ENCODE data around the gene ENSA. TPM values are rescaled to one million over a fixed set of nuclear protein-coding genes. Genes with fewer than 3 reads are reported as not detected.

The ENSA gene
- total RNA-seq, 6 experiments from 2014 or later = 60.4 to 166 (median 71.2) TPM

DNA sequence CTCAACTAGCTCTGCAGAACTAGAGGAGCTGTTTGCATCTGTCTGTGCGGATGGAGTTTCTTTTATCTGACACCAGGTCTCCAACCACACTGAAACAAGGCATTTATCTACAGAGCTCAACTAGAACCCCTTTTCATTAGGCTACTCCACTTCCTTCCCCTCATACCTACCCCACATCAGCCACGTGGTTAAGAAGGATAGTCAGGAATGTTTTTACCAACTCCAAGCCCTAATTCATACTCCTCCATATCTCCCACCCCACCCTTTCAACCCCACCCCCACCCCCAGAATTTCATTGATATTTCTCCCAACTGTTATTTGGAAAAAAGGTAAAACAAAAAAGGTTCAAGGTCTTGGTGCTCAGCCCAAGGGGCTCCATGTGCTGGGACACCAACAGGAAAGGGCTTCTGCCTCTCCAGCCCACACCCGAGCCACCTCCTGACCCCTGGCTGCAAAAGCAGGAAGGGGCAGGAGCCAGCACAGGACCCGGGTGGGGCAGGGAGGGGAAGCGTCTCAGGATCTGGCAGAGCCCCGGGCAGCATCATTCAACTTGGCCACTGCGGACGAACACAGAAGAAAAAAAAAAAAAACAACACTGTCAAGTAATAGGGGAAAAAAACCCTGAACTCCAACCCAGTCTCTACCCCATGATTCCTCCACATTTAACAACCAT lies 7.0 kb downstream of the ENSA start:
- 40% methylated on average over 8 of the region's 8 CpGs for WGBS (ENCODE audit: insufficient coverage, low coverage, low lambda C conversion rate, missing lambda C conversion rate)
- no peaks in the 10 kb centered on the region for H3K27me3 ChIP-seq
- intact Hi-C loops (cut with DNase I) = loop anchor here in 1 of 2 donors (5.0 kb wide), 1 partner anchor 50 kb away; no protein-coding TSS in a partner anchor
- peaks cover 0 to 52% (median 25%) of the 10 kb centered on the region in 4 donors for H3K36me3 ChIP-seq
- no peak for TF ChIP-seq POLR2A (IDR thresholded peaks at IDR 0.05)
- TF ChIP-seq, protein P1, sequence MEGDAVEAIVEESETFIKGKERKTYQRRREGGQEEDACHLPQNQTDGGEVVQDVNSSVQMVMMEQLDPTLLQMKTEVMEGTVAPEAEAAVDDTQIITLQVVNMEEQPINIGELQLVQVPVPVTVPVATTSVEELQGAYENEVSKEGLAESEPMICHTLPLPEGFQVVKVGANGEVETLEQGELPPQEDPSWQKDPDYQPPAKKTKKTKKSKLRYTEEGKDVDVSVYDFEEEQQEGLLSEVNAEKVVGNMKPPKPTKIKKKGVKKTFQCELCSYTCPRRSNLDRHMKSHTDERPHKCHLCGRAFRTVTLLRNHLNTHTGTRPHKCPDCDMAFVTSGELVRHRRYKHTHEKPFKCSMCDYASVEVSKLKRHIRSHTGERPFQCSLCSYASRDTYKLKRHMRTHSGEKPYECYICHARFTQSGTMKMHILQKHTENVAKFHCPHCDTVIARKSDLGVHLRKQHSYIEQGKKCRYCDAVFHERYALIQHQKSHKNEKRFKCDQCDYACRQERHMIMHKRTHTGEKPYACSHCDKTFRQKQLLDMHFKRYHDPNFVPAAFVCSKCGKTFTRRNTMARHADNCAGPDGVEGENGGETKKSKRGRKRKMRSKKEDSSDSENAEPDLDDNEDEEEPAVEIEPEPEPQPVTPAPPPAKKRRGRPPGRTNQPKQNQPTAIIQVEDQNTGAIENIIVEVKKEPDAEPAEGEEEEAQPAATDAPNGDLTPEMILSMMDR (IDR thresholded peaks at IDR 0.05) = no peak
- H3K9me3 ChIP-seq = no peaks in the 10 kb centered on the region
- H3K4me3 ChIP-seq = no peak overlapping the region
- peak overlapping the region in 2 of 3 donors; percentile 14 to 41 for H3K27ac ChIP-seq
- no peak for DNase-seq
- H3K4me1 ChIP-seq = peaks cover 0 to 29% (median 13%) of the 10 kb centered on the region in 4 donors
- ATAC-seq = peak; percentile 12 to 33 (median 21)

DNA sequence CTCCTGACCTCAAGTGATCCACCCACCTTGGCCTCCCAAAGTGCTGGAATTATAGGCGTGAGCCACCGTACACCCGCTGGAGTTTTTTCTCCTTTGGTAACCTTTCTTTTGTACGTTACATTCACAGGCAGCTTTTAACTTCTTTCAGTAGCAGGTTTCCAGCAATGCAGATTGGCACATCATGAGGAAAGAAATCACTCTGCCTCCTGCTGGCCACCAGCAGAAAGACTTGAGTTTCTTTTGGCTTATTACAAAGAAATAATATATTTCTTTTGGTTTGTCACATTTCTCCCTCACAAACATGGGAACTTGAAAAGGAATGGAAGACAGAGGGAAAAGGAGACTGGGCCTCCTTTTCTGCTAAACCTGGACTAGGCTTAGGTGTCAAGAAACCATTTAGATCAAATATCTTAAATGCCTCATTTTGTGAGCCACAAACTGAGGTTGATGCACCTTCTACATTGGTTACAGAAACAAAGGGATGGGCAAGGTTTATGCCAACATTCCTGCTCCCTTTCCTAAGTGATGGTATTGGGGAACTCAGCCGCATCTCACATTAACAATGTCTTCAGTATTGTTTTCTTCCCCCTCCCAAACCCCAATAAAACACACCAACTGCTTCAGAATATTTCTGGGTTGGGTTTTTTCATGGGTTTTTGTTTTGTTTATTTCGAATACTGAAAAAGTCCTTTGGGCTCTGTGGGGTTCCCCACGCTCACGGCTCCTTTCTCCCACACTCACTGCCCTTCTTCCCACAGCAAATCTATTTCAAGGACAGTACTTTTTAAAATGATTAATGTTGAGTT lies 7.7 kb downstream of the ENSA start:
- intact Hi-C loops (cut with DNase I) = loop anchor here in 1 of 2 donors (5.0 kb wide), 1 partner anchor 49 kb away; no protein-coding TSS in a partner anchor
- ATAC-seq (peak; percentile 53 to 75 (median 61)), DNase-seq (no peak)
- TF ChIP-seq, protein P1 (IDR thresholded peaks at IDR 0.05) = peak; percentile 69 to 85 (median 74)
- no peak for TF ChIP-seq POLR2A (IDR thresholded peaks at IDR 0.05)
- Histone ChIP-seq H3K27ac (peak overlapping the region; percentile 41 to 55 (median 52)), H3K27me3 (no peaks in the 10 kb centered on the region), H3K9me3 (no peaks in the 10 kb centered on the region), H3K4me3 (no peak overlapping the region), H3K4me1 (peaks cover 0 to 29% (median 13%) of the 10 kb centered on the region in 4 donors), H3K36me3 (peaks cover 0 to 46% (median 24%) of the 10 kb centered on the region in 4 donors)
- 45% methylated on average over 8 of the region's 8 CpGs for WGBS (ENCODE audit: insufficient coverage, low coverage, low lambda C conversion rate, missing lambda C conversion rate)

GRCh38 chr1:150620919-150621318 lies 8.5 kb downstream of the ENSA start:
- intact Hi-C loops (cut with DNase I) = loop anchor here in 1 of 2 donors (5.0 kb wide), 1 partner anchor 49 kb away; no protein-coding TSS in a partner anchor
- 93% methylated on average over 2 of the region's 2 CpGs for WGBS (ENCODE audit: insufficient coverage, low coverage, low lambda C conversion rate, missing lambda C conversion rate)
- no peaks in the 10 kb centered on the region for H3K27me3 ChIP-seq
- H3K4me3 ChIP-seq = no peak overlapping the region
- H3K27ac ChIP-seq = peak overlapping the region; percentile 41 to 55 (median 52)
- TF ChIP-seq, protein P1 (IDR thresholded peaks at IDR 0.05) = no peak
- no peak for TF ChIP-seq POLR2A (IDR thresholded peaks at IDR 0.05)
- DNase-seq (no peak), ATAC-seq (no peak)
- peaks cover 0 to 38% (median 18%) of the 10 kb centered on the region in 4 donors for H3K36me3 ChIP-seq
- H3K4me1 ChIP-seq = peaks cover 0 to 29% (median 13%) of the 10 kb centered on the region in 4 donors
- no peaks in the 10 kb centered on the region for H3K9me3 ChIP-seq

DNA sequence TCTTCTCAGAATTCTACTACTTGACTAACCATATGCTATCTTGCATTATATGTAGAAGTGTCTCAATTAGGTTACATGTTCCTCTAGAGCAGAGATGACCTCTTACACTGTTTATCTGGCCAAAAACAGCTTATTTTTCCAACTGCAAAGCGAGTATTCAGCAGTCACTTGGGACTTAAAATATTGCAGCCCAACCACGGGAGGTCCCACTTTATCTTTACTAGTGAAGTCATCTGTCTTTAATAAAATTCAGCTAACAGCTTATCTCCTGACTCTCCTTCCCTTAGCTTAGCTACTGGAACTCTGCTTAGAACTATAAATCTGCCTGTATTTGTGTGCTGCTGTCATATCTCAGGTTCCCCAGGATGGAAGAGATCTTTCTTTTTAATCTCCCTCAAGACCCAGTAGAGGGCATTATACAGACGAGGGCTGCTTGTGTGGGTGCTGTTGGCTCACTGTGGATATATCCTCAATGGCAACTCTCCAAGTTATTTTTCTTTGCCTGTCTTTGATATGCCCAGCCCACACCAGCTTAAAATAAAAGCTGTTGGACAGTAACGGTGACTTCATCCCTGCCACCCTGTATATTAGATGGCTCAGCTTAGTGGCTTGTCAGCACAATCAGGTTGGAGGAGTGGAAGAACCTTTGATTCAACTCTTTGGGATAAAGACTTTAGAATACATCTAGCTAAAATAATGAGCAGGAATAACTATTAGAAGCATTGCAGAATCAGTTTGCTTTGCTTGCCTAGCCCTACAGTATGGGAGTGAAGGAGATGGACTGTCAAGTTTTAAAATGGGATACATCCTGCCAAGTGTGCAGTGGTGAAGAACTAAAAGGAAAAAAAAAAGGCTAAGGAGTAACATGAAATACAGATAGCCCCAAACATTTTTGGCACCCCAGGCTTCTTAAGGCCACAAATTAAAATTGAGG lies 9.6 kb downstream of the ENSA start:
- Histone ChIP-seq H3K27me3 (no peaks in the 10 kb centered on the region), H3K4me3 (no peak overlapping the region), H3K4me1 (peaks cover 0 to 32% (median 15%) of the 10 kb centered on the region in 4 donors), H3K27ac (peak overlapping the region; percentile 41 to 55 (median 52)), H3K9me3 (no peaks in the 10 kb centered on the region), H3K36me3 (peaks cover 0 to 27% (median 13%) of the 10 kb centered on the region in 4 donors)
- DNase-seq = no peak
- ATAC-seq = peak; percentile 71 to 81 (median 78)
- intact Hi-C loops (cut with DNase I) = loop anchor here in 1 of 2 donors (5.0 kb wide), 2 partner anchors 48 to 58 kb away; no protein-coding TSS in a partner anchor
- 10% methylated on average over 4 of the region's 4 CpGs for WGBS (ENCODE audit: insufficient coverage, low coverage, low lambda C conversion rate, missing lambda C conversion rate)
- TF ChIP-seq, protein P1 (IDR thresholded peaks at IDR 0.05) = peak; percentile 31 to 44 (median 34)
- TF ChIP-seq POLR2A (IDR thresholded peaks at IDR 0.05) = peak; percentile 54

Data from right lobe of liver (tissue), 6 donors.